Lower leg skin (tissue), 4 donors: ENCODE measurements around the gene GDF2. TPM values are rescaled to one million over a fixed set of nuclear protein-coding genes. Genes with fewer than 3 reads are reported as not detected.
A peak's percentile ranks its signal among the peaks of the same experiment; 100 is the strongest.

Experiments used
- DNase-seq, 2 donors: peaks; one replicate each; pipeline ENCODE4 v3.0.0-alpha.2; 2019; ENCODE audit warnings: low spot score in 2 of 2
- H3K4me3 ChIP-seq: fragments of 200-600 bp; sonication (generic); 2 replicates; pipeline ENCODE4 v1.5.1; 2017; ENCODE audit warnings: mild to moderate bottlenecking, low read depth; ENCODE audit not compliant: poor library complexity, severe bottlenecking
- POLR2A ChIP-seq, 2 donors: fragments of 450-650 bp; IDR thresholded peaks; one replicate each; pipeline ENCODE4 v1.6.1; 2016 to 2017; ENCODE audit warnings: antibody characterized with exemption in 2 of 2, mild to moderate bottlenecking in 1 of 2, moderate library complexity in 1 of 2
- WGBS, 2 donors: methylation state at CpG; one replicate each; pipeline ENCODE4 v1.1.5; 2018; 5-methylcytosine and 5-hydroxymethylcytosine counted together
- intact Hi-C: fragments of 100-400 bp; cut with DNase I; formaldehyde crosslinking; loops from one replicate; pipeline ENCODE4 v1.15.0; 2023; ENCODE audit warnings: low total_unique reads
- total RNA-seq, 4 donors: library from RNA; depleted of rRNA; stranded (reverse); fragments of >200 nt; gene quantifications; one replicate each; pipeline ENCODE4 v1.1.0, GENCODE V29; 2016
- TF ChIP-seq, protein P1 (sequence below), 3 donors: fragments of 450-650 bp; IDR thresholded peaks; one replicate each; pipeline ENCODE4 v1.5.1; 2016; ENCODE audit warnings: antibody characterized with exemption in 3 of 3, mild to moderate bottlenecking in 3 of 3, moderate library complexity in 2 of 3

The GDF2 gene
- total RNA-seq, 4 donors from 2014 or later: not detected

DNA sequence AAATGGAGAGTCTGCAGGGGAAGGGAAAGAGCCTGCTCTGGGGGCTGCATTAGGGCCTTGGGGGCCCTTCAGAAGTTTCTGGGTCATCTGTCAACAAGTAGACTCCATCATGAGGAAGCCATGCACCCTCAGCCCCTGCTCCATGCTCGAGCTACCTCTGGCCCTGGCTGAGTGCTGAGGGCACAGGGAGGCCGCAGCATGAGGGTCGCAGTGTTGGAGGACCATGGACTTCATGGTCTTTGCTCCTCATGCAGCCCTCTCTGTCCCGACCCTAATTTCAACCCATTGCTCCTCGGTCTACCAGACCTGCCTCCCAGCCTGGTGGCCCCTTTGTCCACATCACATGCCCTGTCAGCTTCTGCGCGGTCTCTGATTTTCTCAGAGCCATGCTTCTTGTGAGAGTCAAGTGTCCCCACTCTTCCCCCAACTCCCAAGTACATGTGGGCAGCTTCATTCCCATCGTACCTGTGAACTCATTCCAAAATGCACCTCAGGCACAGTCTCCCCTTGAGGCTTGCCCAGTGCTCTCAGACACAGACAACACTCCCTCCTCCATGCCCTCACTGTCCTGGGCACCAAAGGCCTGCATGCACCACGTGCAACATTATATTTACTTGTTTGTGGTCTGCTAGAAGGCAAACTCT, 47.1 kb downstream of the GDF2 start:
- H3K4me3 ChIP-seq: no peak overlapping the region
- WGBS, 2 donors: 77 to 88% methylated on average over 9 of the region's 9 CpGs
- intact Hi-C loops: no loop called here
- TF ChIP-seq, protein P1, sequence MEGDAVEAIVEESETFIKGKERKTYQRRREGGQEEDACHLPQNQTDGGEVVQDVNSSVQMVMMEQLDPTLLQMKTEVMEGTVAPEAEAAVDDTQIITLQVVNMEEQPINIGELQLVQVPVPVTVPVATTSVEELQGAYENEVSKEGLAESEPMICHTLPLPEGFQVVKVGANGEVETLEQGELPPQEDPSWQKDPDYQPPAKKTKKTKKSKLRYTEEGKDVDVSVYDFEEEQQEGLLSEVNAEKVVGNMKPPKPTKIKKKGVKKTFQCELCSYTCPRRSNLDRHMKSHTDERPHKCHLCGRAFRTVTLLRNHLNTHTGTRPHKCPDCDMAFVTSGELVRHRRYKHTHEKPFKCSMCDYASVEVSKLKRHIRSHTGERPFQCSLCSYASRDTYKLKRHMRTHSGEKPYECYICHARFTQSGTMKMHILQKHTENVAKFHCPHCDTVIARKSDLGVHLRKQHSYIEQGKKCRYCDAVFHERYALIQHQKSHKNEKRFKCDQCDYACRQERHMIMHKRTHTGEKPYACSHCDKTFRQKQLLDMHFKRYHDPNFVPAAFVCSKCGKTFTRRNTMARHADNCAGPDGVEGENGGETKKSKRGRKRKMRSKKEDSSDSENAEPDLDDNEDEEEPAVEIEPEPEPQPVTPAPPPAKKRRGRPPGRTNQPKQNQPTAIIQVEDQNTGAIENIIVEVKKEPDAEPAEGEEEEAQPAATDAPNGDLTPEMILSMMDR (IDR thresholded peaks at IDR 0.05): no peak
- TF ChIP-seq POLR2A (IDR thresholded peaks at IDR 0.05): no peak
- peak in 1 of 2 donors; percentile 70 for DNase-seq

DNA sequence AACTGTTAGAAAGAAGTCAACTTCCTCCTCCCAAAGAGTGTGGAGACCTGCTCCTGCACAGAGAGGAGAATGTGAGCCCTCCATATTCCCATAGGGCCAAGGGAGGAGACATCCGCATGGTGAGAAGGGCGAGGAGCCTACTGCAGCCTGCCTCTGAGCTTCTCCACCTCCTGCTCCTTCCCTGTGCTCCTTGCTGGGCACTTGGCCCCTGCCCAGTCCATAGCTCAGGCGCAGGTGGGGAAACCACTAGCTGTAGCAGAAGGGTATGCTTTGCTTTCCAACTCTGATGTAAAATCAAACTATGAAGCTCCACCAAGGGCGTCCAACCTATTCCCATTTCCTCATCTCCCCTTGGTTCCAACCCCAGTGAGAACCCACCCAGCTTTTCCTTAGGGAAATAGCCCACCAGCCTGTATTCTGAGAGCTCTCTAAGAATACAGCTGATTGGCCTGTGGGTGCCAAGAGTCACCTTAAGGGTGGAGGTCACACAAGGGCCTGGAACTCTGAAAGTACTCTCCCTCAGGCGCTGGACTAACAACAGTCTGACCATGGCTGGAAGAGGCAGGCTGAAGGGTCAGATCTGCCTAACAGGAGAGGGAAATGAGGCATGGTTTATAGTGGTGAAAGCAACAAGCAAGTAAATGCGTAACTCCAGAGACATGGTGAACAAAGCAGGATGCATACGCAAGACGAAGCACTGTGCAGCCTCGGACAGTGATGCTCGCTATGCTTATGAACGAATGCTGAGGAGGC, 47.9 kb downstream of the GDF2 start:
- TF ChIP-seq, protein P1 (IDR thresholded peaks at IDR 0.05): no peak
- no peak for TF ChIP-seq POLR2A (IDR thresholded peaks at IDR 0.05)
- DNase-seq: peak; percentile 5 to 66
- no peak overlapping the region for H3K4me3 ChIP-seq
- intact Hi-C loops: no loop called here
- WGBS, 2 donors: 93 to 95% methylated on average over 11 of the region's 11 CpGs

GRCh38 chr10:47370878-47371277, 48.6 kb downstream of the GDF2 start:
- WGBS, 2 donors: 90 to 96% methylated on average over 7 of the region's 7 CpGs
- DNase-seq: peak; percentile 8 to 77
- intact Hi-C loops: no loop called here
- TF ChIP-seq POLR2A (IDR thresholded peaks at IDR 0.05): no peak
- TF ChIP-seq, protein P1 (IDR thresholded peaks at IDR 0.05): no peak
- no peak overlapping the region for H3K4me3 ChIP-seq

- H3K4me3 ChIP-seq: no peak overlapping the region
- peak; percentile 8 to 75 for DNase-seq
- intact Hi-C loops: no loop called here
- TF ChIP-seq POLR2A (IDR thresholded peaks at IDR 0.05): no peak
- TF ChIP-seq, protein P1 (IDR thresholded peaks at IDR 0.05): no peak
- WGBS, 2 donors: 85 to 89% methylated on average over 7 of the region's 7 CpGs
Observed at GRCh38 chr10:47371629-47372485, 49.6 kb downstream of the GDF2 start.

- 81 to 84% methylated on average over 6 of the region's 6 CpGs for WGBS, 2 donors
- no peak overlapping the region for H3K4me3 ChIP-seq
- TF ChIP-seq, protein P1 (IDR thresholded peaks at IDR 0.05): no peak
- TF ChIP-seq POLR2A (IDR thresholded peaks at IDR 0.05): no peak
- DNase-seq: peak; percentile 12 to 81
- intact Hi-C loops: no loop called here
Observed at GRCh38 chr10:47372726-47373125, 50.5 kb downstream of the GDF2 start.
